GM21390 (cell line): Measurements from ENCODE around the gene FAHD1.

Experiments used
- ATAC-seq: cut with Tn5 transposase; IDR thresholded peaks from one replicate; pipeline ENCODE4 v1.9.1; 2021; ENCODE audit not compliant: unreplicated experiment

Gene FAHD1

DNA sequence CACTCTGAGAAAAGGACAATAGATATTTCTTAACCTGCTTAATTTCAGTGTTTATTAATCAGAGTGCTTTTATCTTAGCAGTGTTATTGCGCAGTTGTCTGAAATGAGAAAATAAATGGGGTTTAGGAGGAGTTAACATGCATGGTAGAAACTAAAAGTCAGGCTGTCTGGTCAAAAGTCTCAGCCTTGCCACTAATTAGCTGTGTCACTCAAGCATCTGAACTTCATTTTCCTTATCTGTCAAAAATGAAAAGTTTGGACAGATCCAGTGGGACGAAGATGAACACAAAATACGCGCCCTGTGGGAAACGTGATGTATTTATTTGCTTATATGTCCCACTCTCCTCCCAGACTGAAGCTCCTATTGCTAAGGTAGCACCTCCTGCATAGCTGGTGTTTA, 51.2 kb downstream of the FAHD1 start:
- ATAC-seq = no peak
